SU-DHL-6 (cell line): Measurements from ENCODE around the gene NAA16.

Source experiments
- EZH2phosphoT487 ChIP-seq: fragments of 200-600 bp; sonication (generic), shearing (Covaris generic); conservative IDR thresholded peaks from 2 replicates; pipeline ENCODE4 v1.6.1; 2018; ENCODE audit warnings: mild to moderate bottlenecking, antibody characterized with exemption, low read length, moderate library complexity, mixed read lengths
- TF ChIP-seq, protein P1 (sequence below): fragments of 200-600 bp; sonication (generic); IDR thresholded peaks from one replicate; pipeline ENCODE4 v1.5.1; 2017; ENCODE audit warnings: antibody characterized with exemption, mild to moderate bottlenecking, low read length, moderate library complexity; ENCODE audit not compliant: insufficient read depth, poor library complexity, severe bottlenecking

- TF ChIP-seq, protein P1, sequence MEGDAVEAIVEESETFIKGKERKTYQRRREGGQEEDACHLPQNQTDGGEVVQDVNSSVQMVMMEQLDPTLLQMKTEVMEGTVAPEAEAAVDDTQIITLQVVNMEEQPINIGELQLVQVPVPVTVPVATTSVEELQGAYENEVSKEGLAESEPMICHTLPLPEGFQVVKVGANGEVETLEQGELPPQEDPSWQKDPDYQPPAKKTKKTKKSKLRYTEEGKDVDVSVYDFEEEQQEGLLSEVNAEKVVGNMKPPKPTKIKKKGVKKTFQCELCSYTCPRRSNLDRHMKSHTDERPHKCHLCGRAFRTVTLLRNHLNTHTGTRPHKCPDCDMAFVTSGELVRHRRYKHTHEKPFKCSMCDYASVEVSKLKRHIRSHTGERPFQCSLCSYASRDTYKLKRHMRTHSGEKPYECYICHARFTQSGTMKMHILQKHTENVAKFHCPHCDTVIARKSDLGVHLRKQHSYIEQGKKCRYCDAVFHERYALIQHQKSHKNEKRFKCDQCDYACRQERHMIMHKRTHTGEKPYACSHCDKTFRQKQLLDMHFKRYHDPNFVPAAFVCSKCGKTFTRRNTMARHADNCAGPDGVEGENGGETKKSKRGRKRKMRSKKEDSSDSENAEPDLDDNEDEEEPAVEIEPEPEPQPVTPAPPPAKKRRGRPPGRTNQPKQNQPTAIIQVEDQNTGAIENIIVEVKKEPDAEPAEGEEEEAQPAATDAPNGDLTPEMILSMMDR, result no peak
- no peak for TF ChIP-seq EZH2phosphoT487
These were observed 15.6 kb downstream of the NAA16 start for GRCh38 chr13:41326661-41327060.
